HepG2 (cell line): ENCODE data around the gene IRF2. TPM values are rescaled to one million over a fixed set of nuclear protein-coding genes. Genes with fewer than 3 reads are reported as not detected.

Source experiments
- ATAC-seq: fragments of 200-7000 bp; cut with Tn5 transposase; 3 replicates; pipeline ENCODE4 v1.9.1; 2020; ENCODE audit warnings: mild to moderate bottlenecking, moderate library complexity
- BruUV-seq: library from RNA; stranded (reverse); fragments of 400-500 nt; replicated peaks from 2 replicates; lab custom pipeline; 2021; lab: Mats Ljungman, UMichigan
- CTCF ChIA-PET: fragments of 300-600 bp; formaldehyde crosslinking; extraction: SDS; loops from one replicate; lab custom pipeline; 2021; ENCODE audit warnings: low total read pairs, inconsistent platforms, low intra/inter-chr PET ratio; lab: Yijun Ruan, JAX
- POLR2A ChIA-PET: fragments of 350-600 bp; sonication (Branson Sonifier 250); formaldehyde crosslinking; loops from one replicate; lab custom pipeline; 2020; ENCODE audit warnings: antibody characterized with exemption, inconsistent platforms; lab: Yijun Ruan, JAX
- DNase-seq: peaks from one replicate; pipeline ENCODE4 v3.0.0-alpha.2; 2015; ENCODE audit warnings: low spot score
- FAIRE-seq: peaks from 3 replicates; lab custom pipeline; 2011; peaks lifted over from hg19 to GRCh38; lab: Jason Lieb, UNC
- H2AFZ ChIP-seq: one replicate; pipeline ENCODE4 v1.6.1; 2011; ENCODE audit warnings: low read length, inconsistent platforms
- H3K27ac ChIP-seq: fragments of 300-600 bp; 3 replicates; pipeline ENCODE4 v1.8.0; 2011; ENCODE audit warnings: mixed run types, mild to moderate bottlenecking, mixed read lengths, low read length, inconsistent platforms; ENCODE audit not compliant: insufficient read depth; ENCODE audit errors: extremely low read length
- H3K27me3 ChIP-seq, 2 experiments: fragments of 200-600 bp in 1 of 2; 2 replicates in 1 of 2; 3 replicates in 1 of 2; pipeline versions ENCODE4 v1.6.0 to v1.8.0; 2011; ENCODE audit warnings: low read length in 2 of 2, mild to moderate bottlenecking in 2 of 2, moderate library complexity in 2 of 2, inconsistent platforms in 1 of 2; ENCODE audit not compliant: insufficient read depth in 2 of 2, control insufficient read depth in 1 of 2
- H3K36me3 ChIP-seq, 2 experiments: fragments of 200-600 bp in 1 of 2; replicated peaks in 1 of 2; 2 replicates in 1 of 2; 3 replicates in 1 of 2; pipeline versions ENCODE4 v1.5.1 to v1.8.0; 2011; ENCODE audit warnings: low read length in 2 of 2, inconsistent platforms in 1 of 2; ENCODE audit not compliant: insufficient read depth in 2 of 2, control insufficient read depth in 1 of 2
- H3K4me1 ChIP-seq: 2 replicates; pipeline ENCODE4 v1.5.1; 2012; ENCODE audit warnings: low read length, inconsistent platforms; ENCODE audit not compliant: insufficient read depth
- H3K4me2 ChIP-seq: 2 replicates; pipeline ENCODE4 v1.6.0; 2011; ENCODE audit warnings: low read depth, low read length, inconsistent platforms
- H3K4me3 ChIP-seq, 3 experiments: fragments of 200-600 bp in 1 of 3; sonication (generic), shearing (Covaris generic) in 1 of 3; replicated peaks in 1 of 3; 2 replicates each; pipeline ENCODE4 v1.5.1; 2011 to 2016; ENCODE audit warnings: low read length in 3 of 3, inconsistent platforms in 2 of 3, low read depth in 2 of 3, mild to moderate bottlenecking in 2 of 3, control low read depth in 1 of 3, mixed read lengths in 1 of 3; ENCODE audit not compliant: insufficient read depth in 1 of 3
- H3K79me2 ChIP-seq: one replicate; pipeline ENCODE4 v1.6.1; 2011; ENCODE audit warnings: low read length, inconsistent platforms; ENCODE audit not compliant: insufficient read depth
- H3K9ac ChIP-seq: 2 replicates; pipeline ENCODE4 v1.6.0; 2011; ENCODE audit warnings: mild to moderate bottlenecking, low read depth, low read length, inconsistent platforms; ENCODE audit not compliant: insufficient read depth
- H3K9me3 ChIP-seq: 2 replicates; pipeline ENCODE4 v1.5.1; 2012; ENCODE audit warnings: mild to moderate bottlenecking, low read length
- H4K20me1 ChIP-seq: 2 replicates; pipeline ENCODE4 v1.6.0; 2011; ENCODE audit warnings: inconsistent platforms, mild to moderate bottlenecking, low read length, moderate library complexity; ENCODE audit not compliant: insufficient read depth
- ARNTL ChIP-seq: sonication (generic); formaldehyde crosslinking; IDR thresholded peaks from 2 replicates; pipeline ENCODE4 v1.4.0; 2020; ENCODE audit warnings: mild to moderate bottlenecking, missing genetic modification reagents
- EED ChIP-seq: sonication (generic); formaldehyde crosslinking; IDR thresholded peaks from 2 replicates; pipeline ENCODE4 v1.5.0; 2020; ENCODE audit warnings: mild to moderate bottlenecking, missing genetic modification reagents
- HDAC1 ChIP-seq: sonication (generic); formaldehyde crosslinking; IDR thresholded peaks from 2 replicates; pipeline ENCODE4 v1.5.1; 2020; ENCODE audit warnings: mild to moderate bottlenecking, missing genetic modification reagents
- HES4 ChIP-seq: sonication (generic); formaldehyde crosslinking; IDR thresholded peaks from 2 replicates; pipeline ENCODE4 v1.9.0; 2021; ENCODE audit warnings: mild to moderate bottlenecking, missing genetic modification reagents, borderline replicate concordance
- JARID2 ChIP-seq: sonication (generic); formaldehyde crosslinking; IDR thresholded peaks from 2 replicates; pipeline ENCODE4 v1.8.1; 2023; ENCODE audit warnings: missing genetic modification reagents, inconsistent platforms; ENCODE audit not compliant: insufficient replicate concordance
- ONECUT2 ChIP-seq: sonication (generic); formaldehyde crosslinking; IDR thresholded peaks from 2 replicates; pipeline ENCODE4 v1.4.0; 2020; ENCODE audit warnings: missing genetic modification reagents
- RCOR2 ChIP-seq: IDR thresholded peaks from 2 replicates; pipeline ENCODE4 v1.6.1; 2016; ENCODE audit warnings: missing biosample characterization, missing genetic modification reagents
- RNF219 ChIP-seq: sonication (generic); formaldehyde crosslinking; IDR thresholded peaks from 2 replicates; pipeline ENCODE4 v1.5.0; 2020; ENCODE audit warnings: mild to moderate bottlenecking, missing genetic modification reagents
- SAP130 ChIP-seq: IDR thresholded peaks from 2 replicates; pipeline ENCODE4 v1.6.1; 2016; ENCODE audit warnings: low read depth
- SP140L ChIP-seq: sonication (generic); formaldehyde crosslinking; IDR thresholded peaks from 2 replicates; pipeline ENCODE4 v1.4.0; 2020; ENCODE audit warnings: missing genetic modification reagents, borderline replicate concordance
- ZBTB14 ChIP-seq: sonication (generic); formaldehyde crosslinking; IDR thresholded peaks from 2 replicates; pipeline ENCODE4 v1.4.0; 2020; ENCODE audit warnings: missing genetic modification reagents
- ZBTB44 ChIP-seq: sonication (generic); formaldehyde crosslinking; IDR thresholded peaks from 2 replicates; pipeline ENCODE4 v1.4.0; 2020; ENCODE audit warnings: missing genetic modification reagents
- ZBTB49 ChIP-seq: sonication (generic); formaldehyde crosslinking; IDR thresholded peaks from 2 replicates; pipeline ENCODE4 v1.4.0; 2020; ENCODE audit warnings: missing genetic modification reagents, borderline replicate concordance
- ZNF512B ChIP-seq: sonication (generic); formaldehyde crosslinking; IDR thresholded peaks from 2 replicates; pipeline ENCODE4 v1.5.1; 2020; ENCODE audit warnings: missing genetic modification reagents, mild to moderate bottlenecking, borderline replicate concordance
- ZNF605 ChIP-seq: sonication (generic); formaldehyde crosslinking; IDR thresholded peaks from 2 replicates; pipeline ENCODE4 v1.8.0; 2022; ENCODE audit warnings: mild to moderate bottlenecking, missing genetic modification reagents
- WGBS: methylation state at CpG from one replicate; pipeline ENCODE4 v1.1.6; 2017; ENCODE audit warnings: low lambda C conversion rate; 5-methylcytosine and 5-hydroxymethylcytosine counted together
- in situ Hi-C: cut with HindIII; loops from 2 replicates; pipeline ENCODE4 v1.10.0; 2017; ENCODE audit warnings: low pct_unique_long_range_greater_than_20kb; ENCODE audit not compliant: extremely low pct_ligation_motif_present
- intact Hi-C: fragments of 100-400 bp; cut with micrococcal nuclease; formaldehyde crosslinking; loops from one replicate; pipeline ENCODE4 v1.10.0; 2022; ENCODE audit not compliant: unreplicated experiment
- polyA plus RNA-seq, 8 experiments: library from polyadenylated mRNA; depleted of rRNA in 3 of 8; stranded (reverse) in 7 of 8; unstranded in 1 of 8; fragments of >200 nt; fragmentation: Illumina TruSeq in 4 of 8; extraction: Trizol in 4 of 8; gene quantifications; 2 replicates each; pipeline versions ENCODE4 v1.2.1 to v1.2.3, GENCODE V29; 2011 to 2016; ENCODE audit warnings: low read depth in 4 of 8, missing spikeins in 1 of 8, mixed read lengths in 1 of 8; ENCODE audit not compliant: insufficient read depth in 1 of 8
- total RNA-seq, 5 experiments: library from RNA; depleted of rRNA; stranded (reverse); fragments of >200 nt; fragmentation: Illumina TruSeq; extraction: Trizol; gene quantifications; 2 replicates each; pipeline ENCODE4 v1.2.3, GENCODE V29; 2016; ENCODE audit warnings: low read depth in 1 of 5

IRF2 gene
- total and polyA plus RNA-seq, 2 of the 13 experiments (the other 11 are each of a cell fraction or from before 2014, with no cell fraction given) = 15.5 to 28.8 TPM

GRCh38 chr4:184511156-184511555 is 36.8 kb upstream of the IRF2 start:
- WGBS = 75% methylated on average over 5 of the region's 5 CpGs
- POLR2A ChIA-PET = no interaction called here
- in situ Hi-C loops = no loop called here
- BruUV-seq = no TSS peak
- no peaks in the 10 kb centered on the region for H3K36me3 ChIP-seq
- no peak overlapping the region for H3K4me2 ChIP-seq
- FAIRE-seq = no peak
- peaks cover 22% of the 10 kb centered on the region; the same call in 1 of the 2 replicates for H3K4me1 ChIP-seq
- CTCF ChIA-PET = no interaction called here
- no peak for ATAC-seq
- no peak overlapping the region for H2AFZ ChIP-seq
- peaks cover 0 to 6% of the 10 kb centered on the region in 2 experiments; a peak in 1 of 5 replicates for H3K27me3 ChIP-seq
- intact Hi-C loops = no loop called here
- H3K9me3 ChIP-seq = peaks cover 7% of the 10 kb centered on the region
- H3K79me2 ChIP-seq = no peaks in the 10 kb centered on the region
- H3K4me3 ChIP-seq = no peak overlapping the region
- no peaks in the 10 kb centered on the region for H4K20me1 ChIP-seq
- H3K9ac ChIP-seq = no peak overlapping the region
- DNase-seq = no peak
- no peak overlapping the region for H3K27ac ChIP-seq
- TF ChIP-seq HDAC1 (CRISPR knock-in tag) (no peak), ZNF512B (CRISPR knock-in tag) (no peak), RNF219 (no peak), HES4 (no peak), ZNF605 (CRISPR knock-in tag) (no peak), ZBTB14 (CRISPR knock-in tag) (no peak), ARNTL (CRISPR knock-in tag) (no peak), JARID2 (no peak), EED (CRISPR knock-in tag) (no peak), ZBTB44 (no peak), ONECUT2 (CRISPR knock-in tag) (no peak), SP140L (CRISPR knock-in tag) (no peak), ZBTB49 (no peak), RCOR2 (CRISPR knock-in tag) (no peak), SAP130 (CRISPR knock-in tag) (no peak)
